Liver (tissue), 2 donors: ENCODE results near the gene POLA1.

Experiments used
- GABPA ChIP-seq, 2 donors: IDR thresholded peaks in 1 of 2; conservative IDR thresholded peaks in 1 of 2; 2 replicates each; pipeline ENCODE4 v1.6.1; 2016; ENCODE audit warnings: antibody characterized with exemption in 2 of 2, mild to moderate bottlenecking in 1 of 2, moderate library complexity in 1 of 2
- REST ChIP-seq: IDR thresholded peaks from 2 replicates; pipeline ENCODE4 v1.6.1; 2016; ENCODE audit warnings: antibody characterized with exemption, mild to moderate bottlenecking
- TAF1 ChIP-seq: conservative IDR thresholded peaks from 2 replicates; pipeline ENCODE4 v1.6.1; 2016; ENCODE audit warnings: antibody characterized with exemption, mild to moderate bottlenecking
- donor health status: healthy.

GRCh38 chrX:24718771-24719170 is 25.1 kb downstream of the POLA1 start:
- TF ChIP-seq GABPA (IDR thresholded peaks at IDR 0.05 in 1 of 2, conservative IDR thresholded peaks at IDR 0.05 in 1 of 2), result no peak
- no peak for TF ChIP-seq TAF1
- no peak for TF ChIP-seq REST
